GM23338 (cell line): ENCODE results near the gene OR8B2. TPM values are rescaled to one million over a fixed set of nuclear protein-coding genes. Genes with fewer than 3 reads are reported as not detected.

Source experiments
- ATAC-seq: fragments of 200-7000 bp; cut with Tn5 transposase; 3 replicates; pipeline ENCODE4 v1.9.1; 2020
- DNase-seq: peaks from one replicate; pipeline ENCODE4 v3.0.0-alpha.2; 2015; ENCODE audit warnings: low spot score
- H2AFZ ChIP-seq: fragments of 200-600 bp; sonication (generic); 2 replicates; pipeline ENCODE4 v1.8.0; 2016; ENCODE audit warnings: antibody characterized with exemption, mild to moderate bottlenecking, moderate library complexity
- H3F3A ChIP-seq: fragments of 200-600 bp; sonication (generic); replicated peaks from 2 replicates; pipeline ENCODE4 v1.8.0; 2017; ENCODE audit warnings: antibody characterized with exemption, mixed run types, low read depth
- H3K27ac ChIP-seq: fragments of 200-600 bp; sonication (generic); 2 replicates; pipeline ENCODE4 v1.6.1; 2016; ENCODE audit warnings: low read depth
- H3K27me3 ChIP-seq: fragments of 200-600 bp; sonication (generic); 2 replicates; pipeline ENCODE4 v1.8.0; 2016; ENCODE audit warnings: mild to moderate bottlenecking, mixed run types, moderate library complexity; ENCODE audit not compliant: insufficient read depth
- H3K36me3 ChIP-seq: fragments of 200-600 bp; sonication (generic); 2 replicates; pipeline ENCODE4 v1.8.0; 2016; ENCODE audit warnings: mild to moderate bottlenecking; ENCODE audit not compliant: insufficient read depth
- H3K4me1 ChIP-seq: fragments of 200-600 bp; sonication (generic); 2 replicates; pipeline ENCODE4 v1.8.0; 2016; ENCODE audit warnings: mild to moderate bottlenecking, moderate library complexity; ENCODE audit not compliant: insufficient read depth
- H3K4me2 ChIP-seq: fragments of 200-600 bp; sonication (generic); 2 replicates; pipeline ENCODE4 v1.7.1; 2017; ENCODE audit warnings: mixed run types
- H3K4me3 ChIP-seq: fragments of 200-600 bp; sonication (generic); 2 replicates; pipeline ENCODE4 v1.6.1; 2016; ENCODE audit warnings: mixed run types
- H3K79me2 ChIP-seq: fragments of 200-600 bp; sonication (generic); replicated peaks from 2 replicates; pipeline ENCODE4 v1.8.0; 2017; ENCODE audit warnings: mild to moderate bottlenecking; ENCODE audit not compliant: insufficient read depth
- H3K9me2 ChIP-seq: fragments of 200-600 bp; sonication (generic); 2 replicates; pipeline ENCODE4 v1.8.0; 2017; ENCODE audit not compliant: insufficient read depth
- H4K20me1 ChIP-seq: fragments of 200-600 bp; sonication (generic); replicated peaks from 2 replicates; pipeline ENCODE4 v1.8.0; 2017; ENCODE audit warnings: mild to moderate bottlenecking; ENCODE audit not compliant: insufficient read depth
- H3K27ac Mint-ChIP-seq: 2 replicates; pipeline ENCODE4 v1.8.0; 2020; ENCODE audit warnings: inconsistent platforms, mild to moderate bottlenecking, moderate library complexity, mixed read lengths
- H3K27me3 Mint-ChIP-seq: 3 replicates; pipeline ENCODE4 v1.8.0; 2022; ENCODE audit warnings: low read depth, mild to moderate bottlenecking, moderate library complexity, mixed read lengths, inconsistent platforms; ENCODE audit not compliant: insufficient read depth, poor library complexity
- H3K36me3 Mint-ChIP-seq: 3 replicates; pipeline ENCODE4 v1.8.0; 2021; ENCODE audit warnings: low read depth, mild to moderate bottlenecking, inconsistent platforms, moderate library complexity, mixed read lengths
- H3K4me1 Mint-ChIP-seq: 3 replicates; pipeline ENCODE4 v1.8.0; 2020; ENCODE audit warnings: mild to moderate bottlenecking, inconsistent platforms, mixed read lengths
- H3K4me3 Mint-ChIP-seq: 3 replicates; pipeline ENCODE4 v1.8.0; 2021; ENCODE audit warnings: moderate library complexity, mild to moderate bottlenecking, inconsistent platforms, mixed read lengths
- H3K9me3 Mint-ChIP-seq: 3 replicates; pipeline ENCODE4 v1.8.0; 2020; ENCODE audit warnings: moderate library complexity, mild to moderate bottlenecking, inconsistent platforms, mixed read lengths
- CREB1 ChIP-seq: fragments of 250-450 bp; sonication (Bioruptor Pico); IDR thresholded peaks from 2 replicates; pipeline ENCODE4 v1.5.0; 2020; ENCODE audit warnings: low read depth, mild to moderate bottlenecking, moderate library complexity
- EZH2 ChIP-seq: fragments of 200-600 bp; sonication (generic); IDR thresholded peaks from one replicate; pipeline ENCODE4 v1.8.0; 2017; ENCODE audit warnings: antibody characterized with exemption, mild to moderate bottlenecking, low read depth; ENCODE audit not compliant: unreplicated experiment
- EZH2phosphoT487 ChIP-seq: fragments of 200-600 bp; sonication (generic); IDR thresholded peaks from one replicate; pipeline ENCODE4 v1.8.1; 2018; ENCODE audit warnings: antibody characterized with exemption; ENCODE audit not compliant: unreplicated experiment
- JUNB ChIP-seq: IDR thresholded peaks from one replicate; pipeline ENCODE4 v1.6.1; 2016; ENCODE audit warnings: antibody characterized with exemption; ENCODE audit not compliant: unreplicated experiment
- NANOG ChIP-seq: IDR thresholded peaks from 2 replicates; pipeline ENCODE4 v1.6.1; 2016; ENCODE audit warnings: antibody characterized with exemption, borderline replicate concordance
- POLR2AphosphoS5 ChIP-seq: IDR thresholded peaks from 2 replicates; pipeline ENCODE4 v1.6.1; 2016; ENCODE audit warnings: antibody characterized with exemption, low read depth
- STAT1 ChIP-seq: IDR thresholded peaks from one replicate; pipeline ENCODE4 v1.6.1; 2016; ENCODE audit warnings: antibody characterized with exemption; ENCODE audit not compliant: unreplicated experiment
- ZNF114 ChIP-seq: fragments of 250-450 bp; sonication (Bioruptor Pico); IDR thresholded peaks from 2 replicates; pipeline ENCODE4 v1.5.0; 2020; ENCODE audit warnings: mild to moderate bottlenecking, moderate library complexity
- ZNF331 ChIP-seq: fragments of 250-450 bp; sonication (Bioruptor Pico); IDR thresholded peaks from 2 replicates; pipeline ENCODE4 v1.5.0; 2020; ENCODE audit warnings: low read depth, mild to moderate bottlenecking, moderate library complexity
- polyA plus RNA-seq: library from polyadenylated mRNA; unstranded; fragments of >200 nt; fragmentation: Nextera tagmentation; extraction: Ambion mirVana; gene quantifications from 2 replicates; pipeline ENCODE4 v1.2.1, GENCODE V29; 2016
- total RNA-seq: library from RNA; depleted of rRNA; stranded (reverse); fragments of >200 nt; shearing (Covaris generic); gene quantifications from 2 replicates; pipeline ENCODE4 v1.2.3, GENCODE V29; 2014
- TF ChIP-seq, protein P1 (sequence below): fragments of 250-450 bp; sonication (Bioruptor Pico); IDR thresholded peaks from 2 replicates; pipeline ENCODE4 v1.5.0; 2020; ENCODE audit warnings: mild to moderate bottlenecking, moderate library complexity
- TF ChIP-seq, protein P2 (sequence below), 2 experiments: fragments of 200-600 bp in 1 of 2; sonication (generic) in 1 of 2; conservative IDR thresholded peaks; 2 replicates each; pipeline versions ENCODE4 v1.5.1 to v1.6.1; 2016 to 2017; ENCODE audit warnings: antibody characterized with exemption in 2 of 2, low read depth in 2 of 2, mild to moderate bottlenecking in 2 of 2, moderate library complexity in 1 of 2
- TF ChIP-seq, protein P3 (sequence below): IDR thresholded peaks from one replicate; pipeline ENCODE4 v1.6.1; 2018; ENCODE audit warnings: antibody characterized with exemption; ENCODE audit not compliant: unreplicated experiment
- TF ChIP-seq, protein P4 (sequence below): IDR thresholded peaks from 2 replicates; pipeline ENCODE4 v1.6.1; 2016; ENCODE audit warnings: antibody characterized with exemption

The OR8B2 gene
- total and polyA plus RNA-seq, 2 experiments from 2014 or later = not detected

DNA sequence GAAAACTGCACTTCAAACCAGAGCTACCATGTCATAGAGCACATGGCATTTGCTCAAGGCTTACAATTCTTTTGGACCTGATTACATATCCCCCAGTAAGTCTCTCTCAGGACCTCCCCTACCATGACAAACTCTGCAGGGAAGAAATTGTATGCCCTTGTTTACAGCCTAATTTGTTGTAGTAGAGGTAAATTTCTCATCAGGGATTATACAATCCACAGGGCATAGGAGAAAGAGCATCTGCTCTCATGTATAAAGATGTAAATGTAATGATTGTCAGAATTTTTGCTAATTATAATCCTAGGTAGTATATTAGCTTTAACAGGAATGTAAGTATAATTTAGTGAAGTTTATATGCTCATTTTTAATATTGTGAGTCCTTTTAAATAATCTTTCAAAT, 14.6 kb upstream of the OR8B2 start, which contains the start of gene OR8B3:
OR8B3 (minus strand) TSS at position 101 of the 400 bp plus-strand sequence. CDS start 1,673 bp downstream, outside the sequence.
- ATAC-seq = no peak
- Histone ChIP-seq H3K4me1 (no peaks in the 10 kb centered on the region), H4K20me1 (no peaks in the 10 kb centered on the region), H3K9me2 (no peaks in the 10 kb centered on the region), H3K27ac (no peak within 1 kb of the TSS), H2AFZ (no peak within 1 kb of the TSS), H3K79me2 (no peaks in the 10 kb centered on the region), H3K4me2 (no peak within 1 kb of the TSS), H3F3A (no peaks in the 10 kb centered on the region), H3K36me3 (no peaks in the 10 kb centered on the region), H3K4me3 (no peak within 1 kb of the TSS), H3K27me3 (no peaks in the 10 kb centered on the region)
- H3K27ac Mint-ChIP-seq = no peak within 1 kb of the TSS
- peaks cover 3% of the 10 kb centered on the region for H3K27me3 Mint-ChIP-seq
- DNase-seq = no peak
- H3K36me3 Mint-ChIP-seq = peaks cover 7% of the 10 kb centered on the region; the same call in 2 of the 3 replicates
- peaks cover 9% of the 10 kb centered on the region; the same call in 2 of the 3 replicates for H3K9me3 Mint-ChIP-seq
- TF ChIP-seq STAT1 = no peak
- TF ChIP-seq, protein P1, sequence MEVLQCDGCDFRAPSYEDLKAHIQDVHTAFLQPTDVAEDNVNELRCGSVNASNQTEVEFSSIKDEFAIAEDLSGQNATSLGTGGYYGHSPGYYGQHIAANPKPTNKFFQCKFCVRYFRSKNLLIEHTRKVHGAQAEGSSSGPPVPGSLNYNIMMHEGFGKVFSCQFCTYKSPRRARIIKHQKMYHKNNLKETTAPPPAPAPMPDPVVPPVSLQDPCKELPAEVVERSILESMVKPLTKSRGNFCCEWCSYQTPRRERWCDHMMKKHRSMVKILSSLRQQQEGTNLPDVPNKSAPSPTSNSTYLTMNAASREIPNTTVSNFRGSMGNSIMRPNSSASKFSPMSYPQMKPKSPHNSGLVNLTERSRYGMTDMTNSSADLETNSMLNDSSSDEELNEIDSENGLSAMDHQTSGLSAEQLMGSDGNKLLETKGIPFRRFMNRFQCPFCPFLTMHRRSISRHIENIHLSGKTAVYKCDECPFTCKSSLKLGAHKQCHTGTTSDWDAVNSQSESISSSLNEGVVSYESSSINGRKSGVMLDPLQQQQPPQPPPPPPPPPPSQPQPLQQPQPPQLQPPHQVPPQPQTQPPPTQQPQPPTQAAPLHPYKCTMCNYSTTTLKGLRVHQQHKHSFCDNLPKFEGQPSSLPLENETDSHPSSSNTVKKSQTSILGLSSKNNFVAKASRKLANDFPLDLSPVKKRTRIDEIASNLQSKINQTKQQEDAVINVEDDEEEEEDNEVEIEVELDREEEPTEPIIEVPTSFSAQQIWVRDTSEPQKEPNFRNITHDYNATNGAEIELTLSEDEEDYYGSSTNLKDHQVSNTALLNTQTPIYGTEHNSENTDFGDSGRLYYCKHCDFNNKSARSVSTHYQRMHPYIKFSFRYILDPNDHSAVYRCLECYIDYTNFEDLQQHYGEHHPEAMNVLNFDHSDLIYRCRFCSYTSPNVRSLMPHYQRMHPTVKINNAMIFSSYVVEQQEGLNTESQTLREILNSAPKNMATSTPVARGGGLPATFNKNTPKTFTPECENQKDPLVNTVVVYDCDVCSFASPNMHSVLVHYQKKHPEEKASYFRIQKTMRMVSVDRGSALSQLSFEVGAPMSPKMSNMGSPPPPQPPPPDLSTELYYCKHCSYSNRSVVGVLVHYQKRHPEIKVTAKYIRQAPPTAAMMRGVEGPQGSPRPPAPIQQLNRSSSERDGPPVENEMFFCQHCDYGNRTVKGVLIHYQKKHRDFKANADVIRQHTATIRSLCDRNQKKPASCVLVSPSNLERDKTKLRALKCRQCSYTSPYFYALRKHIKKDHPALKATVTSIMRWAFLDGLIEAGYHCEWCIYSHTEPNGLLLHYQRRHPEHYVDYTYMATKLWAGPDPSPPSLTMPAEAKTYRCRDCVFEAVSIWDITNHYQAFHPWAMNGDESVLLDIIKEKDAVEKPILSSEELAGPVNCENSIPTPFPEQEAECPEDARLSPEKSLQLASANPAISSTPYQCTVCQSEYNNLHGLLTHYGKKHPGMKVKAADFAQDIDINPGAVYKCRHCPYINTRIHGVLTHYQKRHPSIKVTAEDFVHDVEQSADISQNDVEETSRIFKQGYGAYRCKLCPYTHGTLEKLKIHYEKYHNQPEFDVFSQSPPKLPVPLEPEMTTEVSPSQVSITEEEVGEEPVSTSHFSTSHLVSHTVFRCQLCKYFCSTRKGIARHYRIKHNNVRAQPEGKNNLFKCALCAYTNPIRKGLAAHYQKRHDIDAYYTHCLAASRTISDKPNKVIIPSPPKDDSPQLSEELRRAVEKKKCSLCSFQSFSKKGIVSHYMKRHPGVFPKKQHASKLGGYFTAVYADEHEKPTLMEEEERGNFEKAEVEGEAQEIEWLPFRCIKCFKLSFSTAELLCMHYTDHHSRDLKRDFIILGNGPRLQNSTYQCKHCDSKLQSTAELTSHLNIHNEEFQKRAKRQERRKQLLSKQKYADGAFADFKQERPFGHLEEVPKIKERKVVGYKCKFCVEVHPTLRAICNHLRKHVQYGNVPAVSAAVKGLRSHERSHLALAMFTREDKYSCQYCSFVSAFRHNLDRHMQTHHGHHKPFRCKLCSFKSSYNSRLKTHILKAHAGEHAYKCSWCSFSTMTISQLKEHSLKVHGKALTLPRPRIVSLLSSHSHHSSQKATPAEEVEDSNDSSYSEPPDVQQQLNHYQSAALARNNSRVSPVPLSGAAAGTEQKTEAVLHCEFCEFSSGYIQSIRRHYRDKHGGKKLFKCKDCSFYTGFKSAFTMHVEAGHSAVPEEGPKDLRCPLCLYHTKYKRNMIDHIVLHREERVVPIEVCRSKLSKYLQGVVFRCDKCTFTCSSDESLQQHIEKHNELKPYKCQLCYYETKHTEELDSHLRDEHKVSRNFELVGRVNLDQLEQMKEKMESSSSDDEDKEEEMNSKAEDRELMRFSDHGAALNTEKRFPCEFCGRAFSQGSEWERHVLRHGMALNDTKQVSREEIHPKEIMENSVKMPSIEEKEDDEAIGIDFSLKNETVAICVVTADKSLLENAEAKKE = no peak
- TF ChIP-seq JUNB = no peak
- no peak for TF ChIP-seq ZNF331 (CRISPR knock-in tag)
- TF ChIP-seq CREB1 (CRISPR knock-in tag) = no peak
- TF ChIP-seq, protein P2, sequence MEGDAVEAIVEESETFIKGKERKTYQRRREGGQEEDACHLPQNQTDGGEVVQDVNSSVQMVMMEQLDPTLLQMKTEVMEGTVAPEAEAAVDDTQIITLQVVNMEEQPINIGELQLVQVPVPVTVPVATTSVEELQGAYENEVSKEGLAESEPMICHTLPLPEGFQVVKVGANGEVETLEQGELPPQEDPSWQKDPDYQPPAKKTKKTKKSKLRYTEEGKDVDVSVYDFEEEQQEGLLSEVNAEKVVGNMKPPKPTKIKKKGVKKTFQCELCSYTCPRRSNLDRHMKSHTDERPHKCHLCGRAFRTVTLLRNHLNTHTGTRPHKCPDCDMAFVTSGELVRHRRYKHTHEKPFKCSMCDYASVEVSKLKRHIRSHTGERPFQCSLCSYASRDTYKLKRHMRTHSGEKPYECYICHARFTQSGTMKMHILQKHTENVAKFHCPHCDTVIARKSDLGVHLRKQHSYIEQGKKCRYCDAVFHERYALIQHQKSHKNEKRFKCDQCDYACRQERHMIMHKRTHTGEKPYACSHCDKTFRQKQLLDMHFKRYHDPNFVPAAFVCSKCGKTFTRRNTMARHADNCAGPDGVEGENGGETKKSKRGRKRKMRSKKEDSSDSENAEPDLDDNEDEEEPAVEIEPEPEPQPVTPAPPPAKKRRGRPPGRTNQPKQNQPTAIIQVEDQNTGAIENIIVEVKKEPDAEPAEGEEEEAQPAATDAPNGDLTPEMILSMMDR (conservative IDR thresholded peaks at IDR 0.05; ENCODE audit: low read depth in 2 of 2) = no peak
- no peak for TF ChIP-seq POLR2AphosphoS5
- no peak for TF ChIP-seq EZH2
- no peak for TF ChIP-seq ZNF114 (CRISPR knock-in tag)
- no peak for TF ChIP-seq EZH2phosphoT487
- no peak for TF ChIP-seq NANOG
- TF ChIP-seq, protein P3, sequence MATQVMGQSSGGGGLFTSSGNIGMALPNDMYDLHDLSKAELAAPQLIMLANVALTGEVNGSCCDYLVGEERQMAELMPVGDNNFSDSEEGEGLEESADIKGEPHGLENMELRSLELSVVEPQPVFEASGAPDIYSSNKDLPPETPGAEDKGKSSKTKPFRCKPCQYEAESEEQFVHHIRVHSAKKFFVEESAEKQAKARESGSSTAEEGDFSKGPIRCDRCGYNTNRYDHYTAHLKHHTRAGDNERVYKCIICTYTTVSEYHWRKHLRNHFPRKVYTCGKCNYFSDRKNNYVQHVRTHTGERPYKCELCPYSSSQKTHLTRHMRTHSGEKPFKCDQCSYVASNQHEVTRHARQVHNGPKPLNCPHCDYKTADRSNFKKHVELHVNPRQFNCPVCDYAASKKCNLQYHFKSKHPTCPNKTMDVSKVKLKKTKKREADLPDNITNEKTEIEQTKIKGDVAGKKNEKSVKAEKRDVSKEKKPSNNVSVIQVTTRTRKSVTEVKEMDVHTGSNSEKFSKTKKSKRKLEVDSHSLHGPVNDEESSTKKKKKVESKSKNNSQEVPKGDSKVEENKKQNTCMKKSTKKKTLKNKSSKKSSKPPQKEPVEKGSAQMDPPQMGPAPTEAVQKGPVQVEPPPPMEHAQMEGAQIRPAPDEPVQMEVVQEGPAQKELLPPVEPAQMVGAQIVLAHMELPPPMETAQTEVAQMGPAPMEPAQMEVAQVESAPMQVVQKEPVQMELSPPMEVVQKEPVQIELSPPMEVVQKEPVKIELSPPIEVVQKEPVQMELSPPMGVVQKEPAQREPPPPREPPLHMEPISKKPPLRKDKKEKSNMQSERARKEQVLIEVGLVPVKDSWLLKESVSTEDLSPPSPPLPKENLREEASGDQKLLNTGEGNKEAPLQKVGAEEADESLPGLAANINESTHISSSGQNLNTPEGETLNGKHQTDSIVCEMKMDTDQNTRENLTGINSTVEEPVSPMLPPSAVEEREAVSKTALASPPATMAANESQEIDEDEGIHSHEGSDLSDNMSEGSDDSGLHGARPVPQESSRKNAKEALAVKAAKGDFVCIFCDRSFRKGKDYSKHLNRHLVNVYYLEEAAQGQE = no peak
- TF ChIP-seq, protein P4, sequence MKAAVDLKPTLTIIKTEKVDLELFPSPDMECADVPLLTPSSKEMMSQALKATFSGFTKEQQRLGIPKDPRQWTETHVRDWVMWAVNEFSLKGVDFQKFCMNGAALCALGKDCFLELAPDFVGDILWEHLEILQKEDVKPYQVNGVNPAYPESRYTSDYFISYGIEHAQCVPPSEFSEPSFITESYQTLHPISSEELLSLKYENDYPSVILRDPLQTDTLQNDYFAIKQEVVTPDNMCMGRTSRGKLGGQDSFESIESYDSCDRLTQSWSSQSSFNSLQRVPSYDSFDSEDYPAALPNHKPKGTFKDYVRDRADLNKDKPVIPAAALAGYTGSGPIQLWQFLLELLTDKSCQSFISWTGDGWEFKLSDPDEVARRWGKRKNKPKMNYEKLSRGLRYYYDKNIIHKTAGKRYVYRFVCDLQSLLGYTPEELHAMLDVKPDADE = no peak
- H3K4me3 Mint-ChIP-seq = no peak within 1 kb of the TSS
- H3K4me1 Mint-ChIP-seq = no peaks in the 10 kb centered on the region; the same call in 2 of the 3 replicates
